ENCODE data around the gene CBLC.

GRCh38 chr19:44728178-44728577, 49.5 kb upstream of the CBLC start:
- TF ChIP-seq CTCF (IDR thresholded peaks at IDR 0.05), result no peak
- no peak for TF ChIP-seq POLR2A (IDR thresholded peaks at IDR 0.05)
